Heart right ventricle (tissue), 16 donors: ENCODE data around the gene TRERF1. TPM values are rescaled to one million over a fixed set of nuclear protein-coding genes. Genes with fewer than 3 reads are reported as not detected.

ENCODE experiments used
- ATAC-seq, 8 donors: fragments of 200-7000 bp; cut with Tn5 transposase; one replicate each; pipeline ENCODE4 v1.9.1; 2020; ENCODE audit warnings: mild to moderate bottlenecking in 8 of 8, moderate library complexity in 8 of 8, moderate number of reproducible peaks in 1 of 8
- DNase-seq, 2 donors: peaks; one replicate each; pipeline ENCODE4 v3.0.0-alpha.2; 2020
- H3K27ac ChIP-seq, 10 donors: fragments of 200-600 bp; sonication (generic) in 2 of 10; one replicate each; pipeline versions ENCODE4 v1.5.0 to v1.8.0; 2020 to 2022; ENCODE audit warnings: mild to moderate bottlenecking in 3 of 10
- H3K27me3 ChIP-seq, 7 donors: fragments of 200-600 bp; one replicate each; pipeline ENCODE4 v1.8.0; 2021 to 2022; ENCODE audit warnings: mild to moderate bottlenecking in 2 of 7
- H3K36me3 ChIP-seq, 9 donors: fragments of 200-600 bp; sonication (generic) in 1 of 9; one replicate each; pipeline versions ENCODE4 v1.5.0 to v1.8.0; 2020 to 2022; ENCODE audit warnings: mild to moderate bottlenecking in 2 of 9
- H3K4me1 ChIP-seq, 9 donors: fragments of 200-600 bp; sonication (generic) in 1 of 9; one replicate each; pipeline versions ENCODE4 v1.5.0 to v1.8.0; 2020 to 2022; ENCODE audit warnings: mild to moderate bottlenecking in 4 of 9
- H3K4me3 ChIP-seq, 10 donors: fragments of 200-600 bp; sonication (generic) in 2 of 10; one replicate each; pipeline versions ENCODE4 v1.5.0 to v1.8.0; 2020 to 2022; ENCODE audit warnings: mild to moderate bottlenecking in 7 of 10, moderate library complexity in 2 of 10
- H3K9me3 ChIP-seq, 11 donors: fragments of 200-600 bp in 10 of 11; sonication (generic) in 2 of 11; one replicate each; pipeline versions ENCODE4 v1.5.0 to v1.8.0; 2013 to 2022; ENCODE audit warnings: mild to moderate bottlenecking in 2 of 11, control low read depth in 1 of 11, moderate library complexity in 1 of 11
- WGBS, 2 donors: extraction: QIAGEN DNeasy Blood & Tissue Kit; methylation state at CpG; one replicate each; pipeline ENCODE4 v1.1.7; 2013; ENCODE audit warnings: inconsistent platforms in 1 of 2; 5-methylcytosine and 5-hydroxymethylcytosine counted together
- intact Hi-C, 10 donors: fragments of 100-400 bp; cut with DNase I; formaldehyde crosslinking; loops; one replicate each; pipeline versions ENCODE4 v1.11.1 to v1.14.2; 2022
- polyA plus RNA-seq, 2 donors: library from polyadenylated mRNA; stranded (reverse); fragments of 200-250 nt; gene quantifications; one replicate each; pipeline ENCODE4 v1.2.3, GENCODE V29; 2013
- total RNA-seq, 10 donors: library from RNA; stranded (reverse); fragmentation: NEBNext Ultra II Directional in 3 of 10; extraction: Animal tissue kit (Norgen Biotek cat#: 25700) in 3 of 10; gene quantifications; one replicate each; pipeline versions ENCODE4 v1.2.1 to v1.2.4, GENCODE V29; 2021 to 2023
- TF ChIP-seq, protein P1 (sequence below), 9 donors: fragments of 200-600 bp; sonication (generic) in 2 of 9; IDR thresholded peaks; one replicate each; pipeline versions ENCODE4 v1.5.0 to v1.8.0; 2021 to 2022; ENCODE audit warnings: antibody characterized with exemption in 9 of 9, mild to moderate bottlenecking in 5 of 9, moderate library complexity in 1 of 9
- donor health status: Arrhythmogenic right ventricular cardiomyopathy.
- donor health status: ischemic (EF 13 %, LVEDD 7.1; RV severe dilation, severe dysfunction).
- donor health status: healthy with polysubstance abuse.
- donor health status: DM: no; HTN: yes; CAD: no.
- donor health status: DM: no; HTN: no; CAD: no.
- donor health status: ischemic (EF 25% LVEDD 6.9; RV normal size, moderate dysfunction).
- donor health status: ischemic (EF 25% LVEDD 5.7; RV mildly dilated, moderate dysfunction).
- donor health status: healthy.
- donor health status: DM: yes; HTN: yes; CAD: no.
- donor health status: Ischemic cardiomyopathy.
- donor health status: ischemic (EF 35%, LVEDD 5.7; RV mildly dilated, moderate dysfunction).
- donor health status: nonischemic (EF 11% LVEDD 7.7; RV severe dilation, severe dysfunction).
- donor health status: DM: yes; HTN: yes; CAD: no.
- donor health status: PGD.
- donor health status: ischemic (EF 29% LVEDD 5.4; RV normal size, mild dysfunction).
- donor health status: nonischemic (EF 23%, LVEDD 6.1; RV moderate dilation, normal function).

Gene TRERF1
- total and polyA plus RNA-seq, 12 donors: 0.75 to 2.8 (median 1.6) TPM

DNA sequence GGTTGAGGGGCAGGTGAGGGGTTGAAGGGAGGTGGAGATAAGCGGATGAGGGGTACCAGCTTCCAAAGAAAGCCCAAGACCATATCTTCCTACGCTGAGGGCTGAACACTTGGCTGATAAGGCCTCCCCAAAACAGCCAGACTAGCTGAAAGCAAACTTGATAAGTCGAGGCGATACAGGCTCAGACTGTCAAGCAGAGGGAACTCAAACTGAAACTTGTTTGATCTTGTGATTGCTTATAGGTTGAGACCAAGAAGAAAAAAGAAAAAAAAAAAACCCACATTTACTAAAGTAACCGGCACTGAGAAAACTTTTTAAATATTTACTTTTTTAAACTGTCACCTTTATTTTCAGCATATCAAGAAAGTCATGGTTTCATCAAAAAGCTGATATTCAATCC, 73.6 kb downstream of the TRERF1 start:
- no peaks in the 10 kb centered on the region for H3K9me3 ChIP-seq
- H3K27ac ChIP-seq: peak overlapping the region in 1 of 10 donors; percentile 51
- intact Hi-C loops: no loop called here
- TF ChIP-seq, protein P1, sequence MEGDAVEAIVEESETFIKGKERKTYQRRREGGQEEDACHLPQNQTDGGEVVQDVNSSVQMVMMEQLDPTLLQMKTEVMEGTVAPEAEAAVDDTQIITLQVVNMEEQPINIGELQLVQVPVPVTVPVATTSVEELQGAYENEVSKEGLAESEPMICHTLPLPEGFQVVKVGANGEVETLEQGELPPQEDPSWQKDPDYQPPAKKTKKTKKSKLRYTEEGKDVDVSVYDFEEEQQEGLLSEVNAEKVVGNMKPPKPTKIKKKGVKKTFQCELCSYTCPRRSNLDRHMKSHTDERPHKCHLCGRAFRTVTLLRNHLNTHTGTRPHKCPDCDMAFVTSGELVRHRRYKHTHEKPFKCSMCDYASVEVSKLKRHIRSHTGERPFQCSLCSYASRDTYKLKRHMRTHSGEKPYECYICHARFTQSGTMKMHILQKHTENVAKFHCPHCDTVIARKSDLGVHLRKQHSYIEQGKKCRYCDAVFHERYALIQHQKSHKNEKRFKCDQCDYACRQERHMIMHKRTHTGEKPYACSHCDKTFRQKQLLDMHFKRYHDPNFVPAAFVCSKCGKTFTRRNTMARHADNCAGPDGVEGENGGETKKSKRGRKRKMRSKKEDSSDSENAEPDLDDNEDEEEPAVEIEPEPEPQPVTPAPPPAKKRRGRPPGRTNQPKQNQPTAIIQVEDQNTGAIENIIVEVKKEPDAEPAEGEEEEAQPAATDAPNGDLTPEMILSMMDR (IDR thresholded peaks at IDR 0.05): no peak
- DNase-seq (no peak), ATAC-seq (no peak)
- H3K4me3 ChIP-seq: no peak overlapping the region
- H3K36me3 ChIP-seq: no peaks in the 10 kb centered on the region
- WGBS, 2 donors: 74 to 82% methylated on average over 5 of the region's 5 CpGs
- H3K27me3 ChIP-seq: no peaks in the 10 kb centered on the region
- peaks cover 0 to 61% (median 4%) of the 10 kb centered on the region in 9 donors for H3K4me1 ChIP-seq

DNA sequence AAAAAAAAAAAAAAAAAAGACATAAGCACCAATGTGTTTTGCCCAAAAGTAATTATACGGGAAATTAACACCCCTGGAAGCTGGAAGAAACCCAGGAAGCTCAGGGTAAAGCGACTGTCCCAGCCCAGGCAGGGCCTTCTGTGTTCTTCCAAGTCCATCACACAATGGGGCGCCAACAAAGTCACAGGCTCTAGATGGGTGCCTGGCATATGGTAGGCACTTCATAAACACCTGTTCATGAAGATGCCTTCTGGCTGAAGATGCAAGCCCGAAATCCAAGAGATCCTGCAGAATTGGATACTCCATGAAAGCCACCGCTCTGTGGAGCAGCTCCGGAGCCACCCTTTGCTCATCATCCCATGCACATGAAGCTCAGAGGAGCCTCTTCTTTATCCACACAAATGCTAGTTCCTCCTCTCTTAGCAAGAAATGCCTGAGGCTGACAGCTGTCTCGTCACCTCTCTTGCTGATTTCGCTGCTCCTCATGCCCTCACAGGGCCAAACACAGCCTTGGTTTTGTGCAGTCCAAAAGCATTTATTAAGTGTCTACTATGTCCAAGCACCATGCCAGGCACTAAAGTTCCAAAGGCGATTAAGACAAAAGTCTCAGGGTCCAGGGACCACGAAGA, 76.6 kb downstream of the TRERF1 start:
- Histone ChIP-seq H3K27me3 (no peaks in the 10 kb centered on the region), H3K9me3 (no peaks in the 10 kb centered on the region), H3K4me1 (peaks cover 0 to 63% (median 0%) of the 10 kb centered on the region in 9 donors), H3K4me3 (no peak overlapping the region), H3K27ac (peak overlapping the region in 1 of 10 donors; percentile 56), H3K36me3 (no peaks in the 10 kb centered on the region)
- DNase-seq: no peak
- ATAC-seq: no peak
- TF ChIP-seq, protein P1 (IDR thresholded peaks at IDR 0.05): no peak
- 92 to 95% methylated on average over 10 of the region's 10 CpGs for WGBS, 2 donors
- intact Hi-C loops: no loop called here

DNA sequence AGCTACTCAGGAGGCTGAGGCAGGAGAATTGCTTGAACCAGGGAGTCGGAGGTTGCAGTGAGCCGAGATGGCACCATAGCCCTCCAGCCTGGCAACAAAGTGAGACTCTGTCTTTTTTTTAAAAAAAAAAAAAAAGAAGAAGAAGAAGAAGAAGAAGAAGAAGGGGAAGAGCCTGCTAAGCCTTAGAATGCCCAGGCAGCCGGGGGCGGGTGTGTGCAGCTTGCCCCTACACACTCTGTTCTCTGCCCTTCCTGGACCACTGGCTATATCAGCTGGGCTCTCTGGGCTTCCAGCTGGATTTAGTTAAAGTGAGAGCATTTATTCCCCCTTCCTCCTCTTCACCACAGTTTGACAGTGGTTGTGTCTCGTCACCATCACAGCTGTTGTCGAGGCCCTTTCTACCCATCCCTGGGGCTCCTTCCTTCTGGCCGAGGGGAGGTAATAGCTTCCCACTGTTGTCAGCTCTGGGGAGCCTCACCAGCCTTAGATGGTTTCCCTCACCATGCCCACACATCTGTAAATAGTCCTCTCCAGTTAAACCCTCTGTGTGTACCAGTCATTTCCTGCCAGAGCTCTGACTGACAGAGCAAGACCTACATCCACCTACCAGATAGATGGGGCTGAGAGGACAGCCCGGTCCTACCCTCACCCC, 77.6 kb downstream of the TRERF1 start:
- intact Hi-C loops: no loop called here
- Histone ChIP-seq H3K36me3 (no peaks in the 10 kb centered on the region), H3K9me3 (no peaks in the 10 kb centered on the region), H3K4me1 (peaks cover 0 to 66% (median 2%) of the 10 kb centered on the region in 9 donors), H3K27ac (peak overlapping the region in 1 of 10 donors; percentile 56), H3K4me3 (no peak overlapping the region), H3K27me3 (no peaks in the 10 kb centered on the region)
- WGBS, 2 donors: 87 to 88% methylated on average over 8 of the region's 8 CpGs
- ATAC-seq (peak in 1 of 8 donors; percentile 14), DNase-seq (no peak)
- TF ChIP-seq, protein P1 (IDR thresholded peaks at IDR 0.05): no peak

DNA sequence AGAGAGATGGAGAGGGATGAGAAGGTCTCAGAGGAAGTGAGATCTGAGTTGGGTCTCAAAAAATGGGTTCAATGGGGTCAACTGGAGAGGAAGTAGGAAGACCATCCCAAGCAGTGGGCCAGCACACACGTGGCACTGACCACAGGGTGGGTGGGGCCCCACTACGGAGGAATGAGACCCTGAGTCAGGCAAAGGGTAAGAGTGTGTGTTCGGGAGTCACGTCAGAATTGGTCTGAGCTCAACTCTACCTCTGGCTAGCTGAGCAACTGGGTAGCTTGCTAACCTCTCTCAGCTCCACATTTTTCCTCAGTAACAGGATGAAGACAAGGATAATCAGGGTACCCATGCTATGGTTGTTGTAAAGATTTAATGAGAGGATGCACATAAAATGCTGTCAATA, 79.0 kb downstream of the TRERF1 start:
- H3K27me3 ChIP-seq: no peaks in the 10 kb centered on the region
- peaks cover 0 to 67% (median 8%) of the 10 kb centered on the region in 9 donors for H3K4me1 ChIP-seq
- no peaks in the 10 kb centered on the region for H3K36me3 ChIP-seq
- WGBS, 2 donors: 73 to 76% methylated on average over 4 of the region's 4 CpGs
- no peaks in the 10 kb centered on the region for H3K9me3 ChIP-seq
- H3K4me3 ChIP-seq: no peak overlapping the region
- peak overlapping the region in 1 of 10 donors; percentile 56 for H3K27ac ChIP-seq
- TF ChIP-seq, protein P1 (IDR thresholded peaks at IDR 0.05): no peak
- intact Hi-C loops: no loop called here
- ATAC-seq: no peak
- no peak for DNase-seq
